Naive B cell (primary cell): Measurements from ENCODE around the gene SLC13A4. TPM values are rescaled to one million over a fixed set of nuclear protein-coding genes. Genes with fewer than 3 reads are reported as not detected.

ENCODE experiments used
- ATAC-seq, 2 donors: fragments of 150-1000 bp; cut with Tn5 transposase; 2 replicates each; pipeline ENCODE4 v1.10.0; 2021; ENCODE audit warnings: low read depth in 2 of 2, mild to moderate bottlenecking in 2 of 2, moderate library complexity in 2 of 2
- DNase-seq: peaks from one replicate; pipeline ENCODE4 v3.0.0; 2022
- H3K27ac Mint-ChIP-seq, 6 donors: one replicate each; pipeline ENCODE4 v1.8.0; 2020 to 2022; ENCODE audit warnings: mild to moderate bottlenecking in 6 of 6, mixed read lengths in 6 of 6, moderate library complexity in 5 of 6, inconsistent platforms in 2 of 6
- H3K27me3 Mint-ChIP-seq, 3 donors: one replicate each; pipeline ENCODE4 v1.8.0; 2021 to 2022; ENCODE audit warnings: mixed read lengths in 3 of 3, mild to moderate bottlenecking in 1 of 3
- H3K36me3 Mint-ChIP-seq, 2 donors: one replicate each; pipeline ENCODE4 v1.8.0; 2020 to 2022; ENCODE audit warnings: mixed read lengths in 2 of 2, inconsistent platforms in 1 of 2, mild to moderate bottlenecking in 1 of 2
- H3K4me1 Mint-ChIP-seq, 3 donors: one replicate each; pipeline ENCODE4 v1.8.0; 2020 to 2022; ENCODE audit warnings: mixed read lengths in 3 of 3, inconsistent platforms in 1 of 3, mild to moderate bottlenecking in 1 of 3, moderate library complexity in 1 of 3
- H3K4me3 Mint-ChIP-seq, 8 donors: one replicate each; pipeline ENCODE4 v1.8.0; 2020 to 2022; ENCODE audit warnings: mild to moderate bottlenecking in 8 of 8, mixed read lengths in 8 of 8, moderate library complexity in 8 of 8, inconsistent platforms in 2 of 8
- H3K9me3 Mint-ChIP-seq, 7 donors: one replicate each; pipeline ENCODE4 v1.8.0; 2020 to 2022; ENCODE audit warnings: mixed read lengths in 7 of 7, mild to moderate bottlenecking in 5 of 7, inconsistent platforms in 2 of 7, moderate library complexity in 1 of 7
- polyA plus RNA-seq, 6 donors: library from polyadenylated mRNA; unstranded; fragments of 300-500 nt; fragmentation: Illumina TruSeq; gene quantifications; one replicate each; pipeline ENCODE4 v1.2.3, GENCODE V29; 2021; ENCODE audit warnings: low read depth in 6 of 6

SLC13A4 gene
- polyA plus RNA-seq, 6 donors from 2014 or later: 0.05 to 0.43 (median 0.24) TPM; not detected in 3

DNA sequence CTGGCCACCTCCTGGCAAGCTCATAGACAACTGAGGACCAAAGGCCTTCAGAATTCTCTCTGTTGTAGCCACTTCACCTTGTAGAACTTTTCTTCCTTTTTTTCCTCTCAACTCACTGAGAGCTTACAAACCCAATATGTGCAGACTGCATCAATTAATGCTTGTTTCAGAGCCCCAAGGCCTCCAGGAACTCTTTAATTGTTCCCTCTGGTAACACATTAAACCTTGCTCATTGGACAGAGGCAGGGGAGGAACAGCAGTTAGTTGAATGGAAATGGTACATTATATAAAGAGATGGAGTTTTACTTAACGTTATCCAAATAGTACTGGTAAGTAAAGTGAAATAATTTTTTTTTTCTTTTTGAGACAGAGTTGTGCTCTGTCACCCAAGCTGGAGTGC lies 40.5 kb downstream of the SLC13A4 start:
- no peaks in the 10 kb centered on the region for H3K27me3 Mint-ChIP-seq
- peak overlapping the region in 2 of 6 donors; percentile 65 to 67 for H3K27ac Mint-ChIP-seq
- H3K4me1 Mint-ChIP-seq: peaks cover 4 to 16% (median 6%) of the 10 kb centered on the region in 3 donors

DNA sequence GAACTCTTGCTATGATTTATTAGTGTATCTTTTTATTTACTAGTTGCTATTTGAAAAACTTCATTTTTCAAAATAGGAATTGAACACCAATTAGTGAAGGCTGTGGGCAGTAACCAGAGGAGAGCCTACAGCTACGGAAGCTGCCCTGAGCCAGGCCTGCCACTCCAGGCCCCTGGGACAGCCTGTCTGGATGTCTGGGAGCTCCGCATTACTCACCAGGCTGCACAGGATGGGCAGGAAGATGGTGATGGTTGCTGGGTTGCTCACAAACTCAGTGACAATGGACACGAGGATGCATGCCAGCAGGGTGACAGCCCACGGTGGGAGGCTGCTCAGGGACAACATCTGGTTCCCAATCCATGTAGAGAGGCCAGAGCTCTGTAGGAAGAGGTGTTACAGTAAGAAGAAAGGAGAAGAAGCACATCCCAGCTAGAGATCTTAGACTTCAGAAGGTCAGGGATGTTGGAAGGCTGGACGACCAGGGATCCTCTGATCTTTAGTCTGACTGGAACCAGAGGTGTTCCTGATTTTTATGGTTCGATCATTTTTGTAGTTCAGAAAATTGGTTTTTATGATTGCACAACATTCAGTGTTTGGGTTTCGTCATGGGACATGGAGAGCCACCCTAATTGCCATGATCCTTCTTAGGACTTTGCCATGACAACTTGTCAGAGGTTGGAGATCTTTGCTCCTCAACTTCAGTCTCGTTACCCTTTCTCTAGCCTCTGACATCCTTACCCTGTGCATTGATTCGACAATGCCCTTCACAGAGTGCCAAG lies 42.5 kb downstream of the SLC13A4 start:
- Mint-ChIP-seq H3K27me3 (no peaks in the 10 kb centered on the region), H3K36me3 (peaks cover 5 to 14% of the 10 kb centered on the region in 2 donors), H3K27ac (peak overlapping the region in 1 of 6 donors; percentile 28), H3K4me3 (no peak overlapping the region), H3K9me3 (no peaks in the 10 kb centered on the region), H3K4me1 (peaks cover 15 to 30% (median 17%) of the 10 kb centered on the region in 3 donors)
- DNase-seq (no peak), ATAC-seq (no peak)

More for the DNA sequence above, 40.5 kb downstream of the SLC13A4 start:
- H3K4me3 Mint-ChIP-seq: no peak overlapping the region
- H3K36me3 Mint-ChIP-seq: peaks cover 5 to 14% of the 10 kb centered on the region in 2 donors
- ATAC-seq (no peak), DNase-seq (no peak)
- H3K9me3 Mint-ChIP-seq: no peaks in the 10 kb centered on the region

DNA sequence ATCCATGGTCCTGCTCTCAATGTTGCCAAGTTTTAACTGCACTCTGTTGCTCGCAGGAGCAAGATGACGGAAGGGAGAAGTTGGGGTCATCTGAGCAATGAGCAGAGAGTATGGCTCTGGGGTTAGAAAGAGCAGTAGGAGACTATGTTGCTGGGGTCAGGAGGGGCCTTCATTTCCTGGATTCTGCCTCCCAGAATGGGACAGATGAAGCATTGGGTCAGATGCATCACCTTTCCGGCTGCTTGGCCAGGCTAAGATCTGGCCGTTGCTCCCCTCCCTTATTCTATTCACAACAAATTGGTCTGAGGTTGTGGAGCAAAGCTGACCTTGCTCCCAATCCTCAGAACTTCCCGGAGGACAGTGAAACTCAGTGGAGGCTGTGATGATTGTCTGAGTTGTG lies 43.3 kb downstream of the SLC13A4 start:
- no peaks in the 10 kb centered on the region for H3K9me3 Mint-ChIP-seq
- H3K27ac Mint-ChIP-seq: peak overlapping the region in 1 of 6 donors; percentile 52
- no peak overlapping the region for H3K4me3 Mint-ChIP-seq
- no peak for ATAC-seq
- no peaks in the 10 kb centered on the region for H3K27me3 Mint-ChIP-seq
- peaks cover 5 to 14% of the 10 kb centered on the region in 2 donors for H3K36me3 Mint-ChIP-seq
- no peak for DNase-seq
- H3K4me1 Mint-ChIP-seq: peaks cover 15 to 30% (median 20%) of the 10 kb centered on the region in 3 donors

DNA sequence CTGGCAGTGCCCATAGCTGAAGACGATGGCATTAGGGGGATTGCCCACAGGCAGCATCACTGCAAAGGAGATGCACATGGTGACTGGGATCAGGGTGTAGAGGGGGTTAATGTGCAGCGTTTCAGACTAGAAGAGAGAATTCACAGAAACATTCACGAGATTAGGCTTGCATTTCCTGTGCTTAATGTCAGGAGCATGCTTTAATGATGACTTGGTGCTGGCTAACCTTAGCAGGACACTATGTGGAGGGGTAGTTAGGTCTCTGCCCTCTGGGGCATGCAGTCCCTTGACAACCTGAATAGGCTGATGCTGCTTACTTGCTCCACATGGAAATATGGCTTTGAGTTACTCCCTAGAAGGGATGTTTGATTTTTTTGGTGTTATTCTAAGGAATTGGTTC lies 43.9 kb downstream of the SLC13A4 start:
- peaks cover 4 to 11% of the 10 kb centered on the region in 2 donors for H3K36me3 Mint-ChIP-seq
- no peaks in the 10 kb centered on the region for H3K27me3 Mint-ChIP-seq
- no peak for ATAC-seq
- peak overlapping the region in 3 of 6 donors; percentile 20 to 52 (median 36) for H3K27ac Mint-ChIP-seq
- no peaks in the 10 kb centered on the region for H3K9me3 Mint-ChIP-seq
- no peak for DNase-seq
- H3K4me1 Mint-ChIP-seq: peaks cover 15 to 30% (median 20%) of the 10 kb centered on the region in 3 donors
- H3K4me3 Mint-ChIP-seq: no peak overlapping the region

DNA sequence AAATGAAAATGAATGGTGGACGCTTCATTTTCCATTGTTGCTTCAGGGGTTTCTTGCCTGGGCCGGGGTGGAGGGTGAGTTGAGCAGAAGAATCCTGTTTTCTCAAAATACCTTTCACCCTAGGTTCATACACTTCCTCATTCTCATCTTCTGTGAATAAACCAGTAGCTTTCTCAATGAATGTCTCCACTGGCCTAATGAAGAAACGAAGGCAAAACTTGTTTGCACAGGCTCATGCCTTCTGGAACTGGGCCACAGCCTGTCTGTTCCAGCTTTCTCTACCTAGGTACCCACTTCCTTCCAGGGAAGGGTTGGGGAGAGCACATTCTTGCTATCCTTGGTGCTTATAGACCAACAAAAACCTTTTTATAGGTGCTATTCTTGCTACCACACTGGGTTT lies 44.4 kb downstream of the SLC13A4 start:
- DNase-seq (no peak), ATAC-seq (no peak)
- no peaks in the 10 kb centered on the region for H3K9me3 Mint-ChIP-seq
- peak overlapping the region in 2 of 6 donors; percentile 38 to 52 for H3K27ac Mint-ChIP-seq
- H3K36me3 Mint-ChIP-seq: peaks cover 6 to 14% of the 10 kb centered on the region in 2 donors
- no peak overlapping the region for H3K4me3 Mint-ChIP-seq
- peaks cover 15 to 30% (median 20%) of the 10 kb centered on the region in 3 donors for H3K4me1 Mint-ChIP-seq
- no peaks in the 10 kb centered on the region for H3K27me3 Mint-ChIP-seq

DNA sequence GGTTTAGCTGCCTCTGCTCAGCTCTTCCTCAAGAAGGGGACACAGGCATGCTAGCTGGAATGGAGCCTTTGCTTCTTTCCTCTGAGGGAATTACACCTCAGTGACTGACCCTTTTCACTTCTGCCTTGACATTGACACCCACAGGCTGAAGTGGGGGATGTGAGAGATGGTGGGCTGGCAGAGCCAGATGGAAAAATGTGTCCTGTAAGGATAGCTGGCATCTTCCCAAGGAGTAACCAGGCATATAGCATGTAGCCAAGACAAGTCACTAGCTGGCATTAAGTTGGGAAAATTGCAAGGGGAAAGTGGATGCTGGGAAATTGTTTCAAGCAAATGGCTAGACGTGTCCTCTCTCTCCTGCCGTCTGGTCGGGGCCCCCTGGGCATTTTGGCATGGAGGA lies 45.8 kb downstream of the SLC13A4 start:
- Mint-ChIP-seq H3K27me3 (no peaks in the 10 kb centered on the region), H3K4me3 (peak overlapping the region in 1 of 8 donors; percentile 21), H3K9me3 (no peaks in the 10 kb centered on the region), H3K36me3 (peaks cover 6 to 24% of the 10 kb centered on the region in 2 donors), H3K27ac (peak overlapping the region; percentile 1 to 79 (median 50)), H3K4me1 (peaks cover 15 to 30% (median 20%) of the 10 kb centered on the region in 3 donors)
- DNase-seq (no peak), ATAC-seq (no peak)

DNA sequence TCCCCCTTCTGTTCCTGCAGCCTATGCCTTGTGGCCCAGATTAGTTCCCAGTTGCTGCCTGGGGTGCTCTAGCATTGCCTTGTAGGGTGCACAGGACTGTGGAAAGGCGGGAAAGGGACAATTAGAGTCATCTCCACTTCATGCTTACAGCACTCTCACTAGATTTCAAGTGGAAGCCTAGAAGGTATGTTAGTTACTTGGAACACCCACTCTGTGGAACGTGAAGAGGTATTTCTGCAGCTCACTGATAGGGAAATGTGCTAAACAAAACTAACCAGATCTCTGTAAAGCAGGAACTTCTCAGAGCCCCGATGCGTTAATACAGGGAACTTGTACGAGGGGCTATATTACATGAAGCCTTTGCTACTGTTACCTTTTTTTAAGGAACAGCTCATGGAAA lies 46.2 kb downstream of the SLC13A4 start:
- H3K36me3 Mint-ChIP-seq: peaks cover 6 to 24% of the 10 kb centered on the region in 2 donors
- peak overlapping the region in 2 of 6 donors; percentile 45 to 54 for H3K27ac Mint-ChIP-seq
- ATAC-seq: no peak
- peak overlapping the region in 1 of 8 donors; percentile 59 for H3K4me3 Mint-ChIP-seq
- DNase-seq: no peak
- H3K27me3 Mint-ChIP-seq: no peaks in the 10 kb centered on the region
- peaks cover 15 to 30% (median 20%) of the 10 kb centered on the region in 3 donors for H3K4me1 Mint-ChIP-seq
- H3K9me3 Mint-ChIP-seq: no peaks in the 10 kb centered on the region

DNA sequence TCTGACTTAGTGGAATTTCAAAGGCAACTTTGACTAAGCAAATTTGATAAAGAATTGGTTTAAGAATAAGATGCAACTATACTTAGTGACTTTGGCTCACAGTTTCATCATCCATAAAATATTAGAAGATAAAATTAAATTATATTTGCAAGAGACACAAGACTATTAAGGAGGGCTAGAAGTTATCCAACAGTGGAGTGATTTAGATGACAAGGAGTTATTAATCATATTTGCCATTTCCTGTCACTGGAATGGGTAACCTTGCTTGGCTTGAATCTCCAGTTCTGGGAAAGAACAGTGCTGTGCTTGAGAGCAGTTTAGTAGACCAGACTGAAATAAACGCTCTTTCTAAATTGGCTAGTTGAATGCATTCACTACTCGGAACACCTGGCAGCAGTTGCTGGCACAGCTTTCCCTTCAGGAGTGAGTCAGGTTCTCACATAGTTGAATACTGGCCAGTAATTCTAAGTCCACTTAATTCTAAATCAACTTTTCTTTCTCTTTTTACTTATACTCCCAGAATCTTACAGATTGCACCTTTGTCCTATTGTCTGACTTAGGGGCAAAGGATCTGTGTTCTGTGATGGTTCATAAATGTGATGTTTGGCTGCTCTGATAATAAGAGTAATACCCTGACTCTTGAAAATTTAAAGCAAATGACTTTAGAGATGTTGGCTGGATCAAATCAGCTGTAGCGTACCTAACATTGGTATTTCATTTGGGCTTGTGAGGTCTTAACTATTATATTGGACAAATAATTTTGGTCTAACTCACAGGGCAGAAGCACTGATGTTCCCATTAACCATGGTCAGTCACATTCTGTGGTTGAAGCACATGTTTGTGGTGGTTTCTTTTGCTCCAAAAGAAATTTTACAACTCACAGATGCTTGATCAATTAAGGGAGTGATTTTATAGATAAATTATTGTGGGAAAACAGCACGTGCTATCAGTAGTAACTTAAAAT lies 49.1 kb downstream of the SLC13A4 start:
- no peak for DNase-seq
- peak overlapping the region in 1 of 6 donors; percentile 9 for H3K27ac Mint-ChIP-seq
- peaks cover 18 to 19% of the 10 kb centered on the region in 2 donors for H3K36me3 Mint-ChIP-seq
- H3K9me3 Mint-ChIP-seq: no peaks in the 10 kb centered on the region
- ATAC-seq: no peak
- no peak overlapping the region for H3K4me3 Mint-ChIP-seq
- peaks cover 15 to 25% (median 17%) of the 10 kb centered on the region in 3 donors for H3K4me1 Mint-ChIP-seq
- no peaks in the 10 kb centered on the region for H3K27me3 Mint-ChIP-seq

DNA sequence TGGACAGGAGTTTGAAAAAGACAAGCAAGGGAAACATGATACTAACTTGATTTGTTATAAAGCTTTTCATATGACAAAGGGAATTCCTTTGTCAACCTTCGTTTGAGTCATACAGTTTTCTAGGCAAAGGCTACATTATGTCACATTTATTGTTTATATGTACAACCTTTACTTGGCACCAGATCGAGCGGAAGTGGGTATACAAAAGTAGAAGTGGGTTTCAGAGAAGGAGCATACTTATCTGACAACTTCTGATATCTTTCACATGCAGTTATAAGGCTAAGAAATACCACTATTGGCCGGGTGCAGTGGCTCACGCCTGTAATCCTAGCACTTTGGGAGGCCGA lies 54.7 kb downstream of the SLC13A4 start:
- Mint-ChIP-seq H3K4me3 (no peak overlapping the region), H3K36me3 (peaks cover 8 to 13% of the 10 kb centered on the region in 2 donors), H3K27me3 (no peaks in the 10 kb centered on the region), H3K27ac (peak overlapping the region in 1 of 6 donors; percentile 74), H3K4me1 (peaks cover 9 to 20% (median 17%) of the 10 kb centered on the region in 3 donors), H3K9me3 (peaks cover 0 to 3% (median 0%) of the 10 kb centered on the region in 7 donors)
- DNase-seq: no peak
- no peak for ATAC-seq

DNA sequence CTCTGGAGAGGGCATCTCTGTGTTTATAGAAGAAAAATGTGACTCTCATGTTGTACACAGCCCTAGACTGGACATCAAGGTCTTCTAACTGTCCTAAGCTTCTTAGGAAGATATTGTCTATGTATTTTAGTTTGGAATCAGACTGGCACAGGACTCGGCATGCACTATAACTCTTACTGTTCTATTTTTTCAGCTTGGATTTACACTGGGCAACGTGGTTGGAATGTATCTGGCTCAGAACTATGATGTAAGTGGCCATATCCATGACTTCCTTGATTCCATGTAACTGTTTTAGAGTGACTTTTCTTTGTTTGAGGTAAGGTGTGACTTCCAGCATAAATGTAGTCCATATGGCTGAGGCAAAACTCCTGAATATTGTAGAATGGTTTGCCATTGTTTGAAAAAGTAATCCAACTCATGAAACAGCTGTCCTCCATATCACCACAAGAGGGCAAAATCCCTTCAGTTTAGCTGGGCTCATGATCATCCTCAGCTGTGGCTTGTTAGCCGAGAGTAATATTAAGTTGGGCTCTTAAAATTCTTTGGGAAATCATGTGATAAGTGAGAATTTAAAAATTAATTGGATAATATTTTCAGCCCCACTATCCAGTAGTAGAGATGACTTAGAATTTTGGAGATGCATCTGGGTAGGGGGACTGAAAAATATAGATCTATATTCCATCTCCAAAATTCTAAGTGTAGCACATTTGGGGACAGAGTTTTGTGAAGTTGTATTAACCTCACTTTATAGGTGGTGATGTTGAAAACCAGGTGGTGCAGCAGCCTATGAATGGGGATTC lies 55.2 kb downstream of the SLC13A4 start:
- no peak overlapping the region for H3K4me3 Mint-ChIP-seq
- H3K4me1 Mint-ChIP-seq: peaks cover 9 to 25% (median 19%) of the 10 kb centered on the region in 3 donors
- H3K27ac Mint-ChIP-seq: no peak overlapping the region
- H3K27me3 Mint-ChIP-seq: no peaks in the 10 kb centered on the region
- ATAC-seq: peak in 1 of 2 donors; percentile 41
- H3K9me3 Mint-ChIP-seq: peaks cover 0 to 3% (median 0%) of the 10 kb centered on the region in 7 donors
- no peak for DNase-seq
- peaks cover 2 to 13% of the 10 kb centered on the region in 2 donors for H3K36me3 Mint-ChIP-seq

DNA sequence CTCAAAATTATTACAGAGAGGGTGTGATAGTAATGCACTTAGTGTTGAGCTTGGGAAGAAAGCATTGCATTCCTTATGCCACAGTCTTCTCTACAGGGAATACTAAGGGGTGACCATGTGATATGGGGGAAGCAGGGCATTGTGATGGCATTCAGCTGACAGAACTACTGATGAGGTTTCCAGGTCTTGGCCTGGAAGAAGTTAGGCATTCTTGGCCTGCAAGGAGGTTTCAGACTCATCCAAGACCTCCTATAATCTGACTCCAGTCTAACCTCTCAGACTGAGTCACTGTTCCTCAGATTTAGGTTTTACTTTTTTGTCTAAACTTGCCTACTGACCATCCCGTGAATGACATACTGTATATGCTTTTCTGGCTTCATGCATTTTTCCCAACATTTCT lies 57.8 kb downstream of the SLC13A4 start:
- H3K27me3 Mint-ChIP-seq: no peaks in the 10 kb centered on the region
- H3K9me3 Mint-ChIP-seq: peaks cover 0 to 3% (median 0%) of the 10 kb centered on the region in 7 donors
- H3K4me1 Mint-ChIP-seq: peaks cover 20 to 46% (median 34%) of the 10 kb centered on the region in 3 donors
- no peak for ATAC-seq
- DNase-seq: no peak
- H3K36me3 Mint-ChIP-seq: peaks cover 0 to 7% of the 10 kb centered on the region in 2 donors
- peak overlapping the region in 1 of 6 donors; percentile 23 for H3K27ac Mint-ChIP-seq
- H3K4me3 Mint-ChIP-seq: no peak overlapping the region

DNA sequence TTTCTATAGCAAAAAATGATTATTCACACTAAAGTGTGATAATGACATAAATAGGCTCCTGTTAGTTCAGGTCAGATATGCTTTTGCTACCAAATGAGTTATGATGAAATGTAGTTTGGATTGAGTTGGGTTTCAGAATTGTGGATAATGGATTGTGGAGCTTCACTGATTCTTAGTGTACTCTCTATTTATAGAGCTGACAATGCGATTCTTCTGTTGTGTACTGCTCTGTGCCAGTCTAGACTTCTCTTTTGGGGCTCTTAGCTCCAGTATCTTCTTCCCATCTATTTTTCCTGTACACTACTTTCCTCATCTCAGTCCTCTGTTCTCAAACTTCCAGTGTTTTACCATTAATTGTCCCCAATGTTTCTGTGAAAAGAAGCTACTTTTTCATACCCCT lies 58.2 kb downstream of the SLC13A4 start:
- H3K36me3 Mint-ChIP-seq: peaks cover 0 to 5% of the 10 kb centered on the region in 2 donors
- DNase-seq: no peak
- no peak overlapping the region for H3K4me3 Mint-ChIP-seq
- H3K9me3 Mint-ChIP-seq: peaks cover 0 to 3% (median 0%) of the 10 kb centered on the region in 7 donors
- no peaks in the 10 kb centered on the region for H3K27me3 Mint-ChIP-seq
- H3K27ac Mint-ChIP-seq: peak overlapping the region in 1 of 6 donors; percentile 23
- ATAC-seq: no peak
- peaks cover 20 to 48% (median 38%) of the 10 kb centered on the region in 3 donors for H3K4me1 Mint-ChIP-seq
